Measurements from ENCODE around the gene ERFL.

The ERFL gene

DNA sequence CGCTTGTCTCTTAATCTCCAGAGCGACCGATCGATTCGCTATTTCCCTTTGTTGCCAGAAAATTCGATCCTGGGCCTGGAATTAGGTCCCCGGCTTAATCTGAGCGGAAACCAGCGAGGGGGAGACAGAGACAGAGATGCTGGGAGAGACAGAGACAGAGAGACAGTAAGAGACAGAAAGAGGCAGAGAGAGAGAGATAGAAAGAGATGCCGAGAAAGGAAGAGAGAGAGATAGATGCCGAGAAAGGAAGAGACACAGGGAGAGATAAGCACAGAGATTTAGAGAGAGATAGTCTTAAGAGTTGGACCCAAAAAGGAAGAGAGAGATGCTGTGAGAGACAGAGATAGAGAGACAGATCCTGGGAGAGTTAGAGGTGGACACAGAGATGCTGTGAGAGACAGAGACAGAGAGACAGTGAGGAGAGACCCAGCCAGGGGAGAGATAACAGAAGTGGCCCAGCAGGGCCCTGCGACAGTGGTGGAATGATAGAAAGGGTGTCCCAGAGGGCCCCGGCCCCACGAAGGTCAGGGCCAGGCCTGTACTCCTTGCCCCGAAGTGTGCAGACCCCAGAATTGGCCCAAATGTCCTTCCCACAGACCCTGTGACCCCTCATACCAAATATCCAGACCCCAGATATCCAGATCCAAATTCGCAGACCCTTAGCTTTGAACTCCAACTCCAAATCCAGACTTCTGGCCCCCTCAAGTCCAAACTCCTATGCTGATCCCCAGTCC is 1.3 kb downstream of the ERFL start:
- peaks cover 5% of the 10 kb centered on the region for H3K4me1 ChIP-seq (ENCODE audit: insufficient read depth, low read length)
- no peak overlapping the region for H3K9ac ChIP-seq (ENCODE audit: low read depth, low read length)
- H3K36me3 ChIP-seq (ENCODE audit: insufficient read depth, low read length), result no peaks in the 10 kb centered on the region
- H3K9me3 ChIP-seq (ENCODE audit: control insufficient read depth, insufficient read depth, low read length), result no peaks in the 10 kb centered on the region

DNA sequence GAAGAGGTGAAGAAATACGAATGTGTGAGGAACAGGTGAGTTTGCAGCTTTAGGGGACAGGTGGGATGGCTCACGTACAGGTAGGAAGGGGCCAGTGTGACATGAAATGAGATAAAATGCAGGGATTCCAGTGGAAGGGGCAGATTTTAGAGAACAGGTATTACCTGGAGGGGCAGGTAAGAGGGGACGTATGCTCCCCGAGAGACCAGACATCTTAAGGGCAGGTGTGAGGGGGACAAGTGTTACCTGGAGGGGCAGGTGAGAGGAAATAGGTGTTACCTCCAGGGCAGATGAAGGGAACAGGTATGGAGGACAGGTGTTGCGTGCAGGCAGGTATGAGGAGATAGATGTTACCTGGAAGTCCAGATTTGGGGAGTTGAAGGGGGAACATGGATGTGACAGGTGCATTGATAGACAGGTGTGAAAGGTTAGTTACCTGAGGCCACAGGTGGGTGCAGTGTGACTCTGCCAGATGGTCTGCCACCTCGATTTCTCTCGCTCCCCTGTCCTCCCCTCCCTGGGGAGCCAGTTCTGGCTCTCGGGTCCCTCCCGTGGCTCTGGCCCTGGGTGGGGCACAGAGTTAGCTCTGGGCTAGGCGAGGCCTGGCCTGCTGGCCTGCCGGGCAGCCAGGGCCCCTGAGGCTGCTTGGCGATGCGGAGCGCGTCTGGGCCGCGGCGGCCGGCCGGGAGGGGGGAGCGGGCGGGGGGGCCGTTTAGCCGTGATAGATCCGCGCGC is 2.1 kb downstream of the ERFL start:
- Histone ChIP-seq H3K9ac (ENCODE audit: low read depth, low read length) (no peak overlapping the region), H3K9me3 (ENCODE audit: control insufficient read depth, insufficient read depth, low read length) (no peaks in the 10 kb centered on the region), H3K36me3 (ENCODE audit: insufficient read depth, low read length) (no peaks in the 10 kb centered on the region), H3K4me1 (ENCODE audit: insufficient read depth, low read length) (no peaks in the 10 kb centered on the region)

DNA sequence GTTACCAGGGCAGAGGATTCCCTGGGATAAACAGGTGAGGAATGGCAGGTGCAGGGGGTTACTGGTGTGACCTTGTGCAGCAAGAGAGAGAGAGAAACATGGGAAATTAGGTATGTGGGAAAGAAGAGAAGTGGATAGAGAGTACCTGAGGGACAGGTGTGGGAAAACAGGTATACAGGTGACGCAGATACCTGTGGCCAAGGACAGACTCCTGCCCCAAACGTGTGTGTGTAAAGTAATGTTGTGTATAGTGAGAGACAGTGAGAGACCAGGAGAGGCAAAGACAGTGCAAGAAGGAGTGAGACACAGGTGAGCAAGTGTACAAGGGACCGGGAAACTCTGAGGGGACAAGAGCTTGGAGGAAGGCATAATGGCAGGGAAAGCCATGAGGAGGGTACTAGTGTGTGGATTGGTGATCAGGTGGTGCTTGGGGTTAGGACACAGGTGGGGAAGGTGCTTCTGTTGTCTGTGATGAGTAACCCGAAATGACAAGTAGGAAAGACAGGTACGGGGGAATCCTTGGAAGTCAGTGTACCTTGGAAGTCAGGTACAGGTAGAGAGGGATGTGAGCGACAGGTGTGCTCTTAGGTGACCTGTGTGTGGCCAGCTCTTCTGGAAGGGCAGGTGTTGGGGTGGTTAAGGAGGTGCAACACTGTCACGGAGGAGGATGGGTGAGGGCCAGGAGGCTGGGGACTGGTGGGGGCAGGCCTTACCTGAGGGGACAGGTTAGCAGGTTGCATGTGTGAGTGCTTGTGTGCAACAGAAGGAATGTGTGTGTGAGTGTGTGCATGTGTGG is 2.8 kb downstream of the ERFL start:
- H3K36me3 ChIP-seq (ENCODE audit: insufficient read depth, low read length), result no peaks in the 10 kb centered on the region
- no peak overlapping the region for H3K9ac ChIP-seq (ENCODE audit: low read depth, low read length)
- H3K4me1 ChIP-seq (ENCODE audit: insufficient read depth, low read length), result no peaks in the 10 kb centered on the region
- no peaks in the 10 kb centered on the region for H3K9me3 ChIP-seq (ENCODE audit: control insufficient read depth, insufficient read depth, low read length)

DNA sequence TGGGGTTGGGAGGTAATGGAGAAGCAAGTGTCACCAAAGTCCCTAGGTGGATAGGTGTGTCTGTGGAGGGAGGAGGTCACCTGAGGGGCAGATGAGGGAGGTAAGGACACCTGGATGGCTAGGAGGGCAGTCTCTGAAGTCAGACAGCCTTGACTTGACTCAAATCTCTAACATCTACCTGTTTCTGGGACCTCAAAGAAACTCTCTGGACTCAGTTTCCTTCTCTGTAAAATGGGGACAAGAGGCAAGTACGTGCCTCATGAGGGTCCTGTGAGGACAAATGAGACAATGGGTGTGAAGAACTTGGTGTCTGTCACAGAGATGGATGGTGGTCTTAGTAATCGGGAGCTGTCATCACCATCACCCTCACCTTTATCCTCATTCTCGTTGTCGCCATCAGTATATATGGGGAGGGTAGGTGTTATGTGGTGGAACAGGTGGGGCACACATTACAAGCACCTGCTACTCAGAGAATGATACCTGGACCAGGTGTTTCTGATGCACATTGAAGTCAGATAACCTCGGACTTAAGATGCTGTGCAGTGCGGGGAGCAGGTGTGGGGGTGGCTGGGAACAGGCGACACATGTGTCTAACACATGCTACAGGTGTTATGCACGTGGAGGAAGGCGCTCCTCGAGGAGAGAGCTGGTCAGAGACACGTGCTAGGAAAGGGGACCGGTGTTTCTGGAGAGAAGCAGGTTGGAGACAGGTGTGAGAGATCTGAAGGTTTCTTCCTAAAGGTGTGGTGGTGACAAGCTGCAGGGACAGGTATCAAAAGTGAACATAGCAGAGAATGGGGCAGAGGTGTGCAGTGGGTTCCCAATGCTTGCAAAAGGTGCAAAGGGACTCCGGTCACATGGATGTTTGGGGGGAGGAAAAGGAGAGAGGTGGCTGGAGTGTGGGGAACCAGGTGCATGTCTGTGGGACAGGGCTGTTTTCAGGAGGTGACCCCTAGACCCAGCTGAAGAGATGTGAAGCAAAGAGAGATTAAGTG is 3.8 kb downstream of the ERFL start:
- Histone ChIP-seq H3K36me3 (ENCODE audit: insufficient read depth, low read length) (no peaks in the 10 kb centered on the region), H3K4me1 (ENCODE audit: insufficient read depth, low read length) (no peaks in the 10 kb centered on the region), H3K9ac (ENCODE audit: low read depth, low read length) (no peak overlapping the region), H3K9me3 (ENCODE audit: control insufficient read depth, insufficient read depth, low read length) (no peaks in the 10 kb centered on the region)

DNA sequence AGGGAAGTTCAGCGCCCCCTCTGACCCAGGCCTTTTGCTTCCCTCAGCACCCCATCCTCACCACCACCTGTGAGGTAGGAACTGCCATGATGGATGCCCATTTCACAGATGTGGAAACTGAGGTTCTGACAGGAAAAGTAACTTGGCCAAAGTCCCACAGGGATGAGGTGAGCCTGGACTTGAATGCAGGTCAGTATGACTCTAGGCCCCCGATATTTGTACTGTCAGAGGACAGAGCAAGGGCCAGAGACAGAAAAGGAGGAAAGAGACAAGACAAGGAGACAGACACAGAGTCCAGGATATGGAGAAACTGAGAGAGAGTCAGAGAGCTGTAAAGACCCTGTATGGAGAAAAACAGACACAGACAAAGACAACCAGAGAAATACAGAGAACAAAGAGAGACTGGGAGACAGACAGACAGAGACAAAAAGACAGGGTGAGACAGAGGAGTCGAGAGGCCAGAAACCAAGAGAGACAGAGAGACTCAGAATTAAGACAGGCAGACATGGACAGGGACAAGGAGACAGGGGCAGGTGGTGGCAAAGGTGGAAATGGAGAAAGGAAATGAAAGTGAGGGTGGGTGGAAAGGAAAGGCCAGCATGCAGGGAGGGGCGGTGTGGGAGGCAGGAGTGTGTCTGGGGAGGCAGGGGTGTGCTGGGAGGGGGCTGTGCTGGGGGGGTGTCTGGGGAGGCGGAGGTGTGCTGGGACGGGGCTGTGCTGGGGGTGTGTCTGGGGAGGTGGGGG is 5.0 kb downstream of the ERFL start:
- Histone ChIP-seq H3K36me3 (ENCODE audit: insufficient read depth, low read length) (no peaks in the 10 kb centered on the region), H3K9me3 (ENCODE audit: control insufficient read depth, insufficient read depth, low read length) (no peaks in the 10 kb centered on the region), H3K9ac (ENCODE audit: low read depth, low read length) (no peak overlapping the region), H3K4me1 (ENCODE audit: insufficient read depth, low read length) (no peaks in the 10 kb centered on the region)

DNA sequence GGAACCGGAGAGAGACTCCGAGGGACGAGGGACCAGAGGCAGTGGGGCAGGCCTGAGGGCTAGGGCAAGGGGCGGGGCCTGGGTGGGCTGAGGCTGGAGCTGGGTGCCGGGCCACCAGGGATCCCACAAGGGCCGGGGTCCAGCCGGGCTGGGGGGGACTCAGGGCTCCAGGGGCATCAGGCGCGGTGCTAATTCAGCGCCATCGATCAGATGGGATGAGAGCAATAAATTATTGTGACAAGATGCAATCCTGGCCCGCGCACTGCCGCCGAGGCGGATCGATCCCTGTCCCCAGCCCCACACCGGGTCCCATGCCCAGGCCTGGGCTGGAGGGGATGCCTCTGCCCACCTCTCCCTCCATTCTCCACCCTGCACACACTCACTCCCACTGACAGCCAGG is 5.7 kb downstream of the ERFL start:
- H3K4me1 ChIP-seq (ENCODE audit: insufficient read depth, low read length), result no peaks in the 10 kb centered on the region
- H3K36me3 ChIP-seq (ENCODE audit: insufficient read depth, low read length), result no peaks in the 10 kb centered on the region
- no peaks in the 10 kb centered on the region for H3K9me3 ChIP-seq (ENCODE audit: control insufficient read depth, insufficient read depth, low read length)
- no peak overlapping the region for H3K9ac ChIP-seq (ENCODE audit: low read depth, low read length)

DNA sequence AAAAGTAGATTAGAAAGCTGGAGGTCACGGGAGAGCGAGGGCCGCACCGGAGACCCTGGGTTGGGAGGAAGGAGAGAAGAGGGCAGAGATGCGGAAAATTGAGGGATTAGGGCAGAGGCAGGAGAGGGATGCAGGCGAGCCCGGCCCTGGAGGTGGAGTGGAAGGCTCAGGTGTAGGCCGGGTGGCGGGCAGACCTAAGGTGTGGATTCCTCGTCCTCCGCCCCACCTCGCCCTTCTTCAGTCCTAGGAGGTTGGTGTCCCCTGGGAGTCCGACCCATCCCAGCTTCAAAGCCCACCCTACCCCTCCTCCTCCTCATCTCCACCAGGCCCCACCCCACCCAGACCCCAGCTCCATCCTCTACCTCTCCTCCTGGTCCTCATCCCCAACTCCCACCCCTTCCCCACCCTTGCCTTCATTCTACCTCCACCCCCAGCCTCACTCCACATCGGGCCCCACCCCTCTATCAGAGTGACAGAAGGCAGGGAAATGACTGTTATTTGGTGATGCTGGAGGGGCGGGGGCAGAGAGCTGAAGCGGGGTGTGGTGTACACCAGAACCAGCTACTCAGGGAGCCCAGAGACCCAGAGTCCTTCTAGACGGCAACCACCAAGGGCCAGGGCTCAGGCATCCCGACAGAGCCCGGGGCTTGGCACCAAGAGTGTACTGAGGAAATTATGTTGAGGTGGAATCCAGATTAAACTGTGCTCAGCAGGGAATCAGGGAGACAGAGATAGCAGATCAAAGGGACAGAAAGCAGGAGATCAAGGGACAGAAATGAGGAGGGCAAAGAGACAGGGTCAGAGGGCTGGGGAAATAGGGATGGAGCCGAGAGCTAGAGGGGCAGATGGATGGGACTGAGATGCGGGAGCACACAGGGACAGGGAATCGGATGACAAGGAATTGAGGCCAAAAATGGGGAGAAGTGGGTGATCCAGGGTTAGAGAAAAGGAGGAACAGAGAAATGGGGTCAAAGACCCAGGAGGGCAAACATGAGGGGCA is 6.4 kb downstream of the ERFL start:
- Histone ChIP-seq H3K9ac (ENCODE audit: low read depth, low read length) (no peak overlapping the region), H3K4me1 (ENCODE audit: insufficient read depth, low read length) (no peaks in the 10 kb centered on the region), H3K9me3 (ENCODE audit: control insufficient read depth, insufficient read depth, low read length) (no peaks in the 10 kb centered on the region), H3K36me3 (ENCODE audit: insufficient read depth, low read length) (no peaks in the 10 kb centered on the region)

DNA sequence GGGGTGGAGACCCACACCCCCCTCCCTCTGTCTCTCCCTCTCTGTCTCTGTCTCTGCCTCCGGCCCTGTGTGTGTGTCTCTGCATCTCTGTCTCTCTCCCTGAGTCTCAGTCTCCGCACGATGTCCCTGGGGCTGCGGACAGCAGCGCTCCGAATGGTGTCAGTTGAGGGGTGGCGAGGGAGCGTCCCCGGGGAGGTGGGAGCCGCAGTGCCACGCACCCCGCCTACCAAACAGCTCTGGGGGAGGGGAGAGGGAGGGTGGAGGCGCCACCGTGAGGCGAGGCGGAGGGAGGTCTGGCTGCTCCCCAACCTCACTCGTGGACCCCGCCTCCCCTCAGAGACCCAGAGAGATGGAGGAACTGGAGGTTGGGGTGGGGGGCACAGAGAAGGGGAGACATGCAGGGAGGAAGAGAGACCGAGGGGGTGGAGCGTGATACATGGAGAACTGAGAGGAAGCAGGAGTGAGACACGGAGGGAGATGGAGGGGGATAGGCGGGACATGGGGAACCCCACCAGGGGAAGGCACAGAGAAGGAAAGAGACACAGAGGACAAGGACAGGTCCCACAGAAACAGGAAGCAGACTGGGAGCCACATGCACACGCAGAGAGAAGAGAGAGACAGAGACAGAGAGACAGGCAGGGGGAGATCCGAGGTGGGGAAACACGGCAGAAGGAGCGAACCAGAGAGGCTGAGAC is 7.2 kb downstream of the ERFL start:
- H3K4me1 ChIP-seq (ENCODE audit: insufficient read depth, low read length), result no peaks in the 10 kb centered on the region
- H3K9me3 ChIP-seq (ENCODE audit: control insufficient read depth, insufficient read depth, low read length), result no peaks in the 10 kb centered on the region
- H3K9ac ChIP-seq (ENCODE audit: low read depth, low read length), result no peak overlapping the region
- H3K36me3 ChIP-seq (ENCODE audit: insufficient read depth, low read length), result no peaks in the 10 kb centered on the region

DNA sequence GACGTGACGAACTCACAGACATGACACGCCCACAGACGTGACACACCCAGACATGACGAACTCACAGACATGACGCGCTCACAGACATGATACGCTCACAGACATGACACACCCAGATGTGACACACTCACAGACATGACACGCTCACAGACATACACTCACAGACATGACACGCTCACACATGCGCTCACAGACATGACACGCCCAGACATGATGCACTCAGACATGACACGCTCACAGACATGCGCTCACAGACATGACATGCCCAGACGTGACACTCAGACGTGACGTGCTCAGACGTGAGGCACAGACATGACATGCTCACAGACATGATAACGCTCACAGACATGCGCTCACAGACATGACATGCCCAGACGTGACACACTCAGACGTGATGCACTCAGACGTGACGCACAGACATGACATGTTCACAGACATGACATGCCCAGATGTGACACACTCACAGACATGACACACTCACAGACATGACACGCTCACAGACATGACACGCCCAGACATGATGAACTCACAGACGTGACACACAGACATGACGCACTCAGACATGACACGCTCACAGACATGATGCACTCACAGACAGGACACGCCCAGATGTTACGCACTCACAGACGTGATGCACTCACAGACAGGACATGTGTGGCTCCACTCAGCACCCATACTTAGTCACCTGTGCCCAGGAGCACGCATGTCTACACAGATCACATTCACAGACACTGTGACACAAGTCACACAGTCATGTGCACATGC is 8.1 kb downstream of the ERFL start:
- Histone ChIP-seq H3K36me3 (ENCODE audit: insufficient read depth, low read length) (no peaks in the 10 kb centered on the region), H3K9me3 (ENCODE audit: control insufficient read depth, insufficient read depth, low read length) (no peaks in the 10 kb centered on the region), H3K9ac (ENCODE audit: low read depth, low read length) (no peak overlapping the region), H3K4me1 (ENCODE audit: insufficient read depth, low read length) (no peaks in the 10 kb centered on the region)

DNA sequence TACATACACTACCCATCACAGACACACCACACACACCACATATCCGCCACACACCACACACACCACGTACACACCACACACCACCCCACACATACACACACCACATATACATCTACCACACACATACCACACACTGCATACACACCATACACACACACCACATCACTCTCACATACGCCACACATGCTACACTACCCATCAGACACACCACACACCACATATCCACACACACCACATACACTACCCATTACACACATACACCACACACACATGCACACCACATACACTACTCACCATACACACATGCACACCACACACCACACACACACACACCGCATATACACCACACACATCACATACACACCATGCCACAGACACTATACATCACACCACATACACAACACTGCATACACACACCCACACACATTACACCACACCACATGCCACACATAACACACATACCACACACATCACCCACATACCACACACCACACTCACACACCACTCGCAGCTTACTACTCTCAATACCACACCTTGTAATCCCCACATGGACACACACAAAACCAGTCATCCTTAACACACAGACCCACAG is 9.5 kb downstream of the ERFL start:
- Histone ChIP-seq H3K36me3 (ENCODE audit: insufficient read depth, low read length) (no peaks in the 10 kb centered on the region), H3K9me3 (ENCODE audit: control insufficient read depth, insufficient read depth, low read length) (no peaks in the 10 kb centered on the region), H3K9ac (ENCODE audit: low read depth, low read length) (no peak overlapping the region), H3K4me1 (ENCODE audit: insufficient read depth, low read length) (no peaks in the 10 kb centered on the region; the same call in 1 of the 2 replicates)

DNA sequence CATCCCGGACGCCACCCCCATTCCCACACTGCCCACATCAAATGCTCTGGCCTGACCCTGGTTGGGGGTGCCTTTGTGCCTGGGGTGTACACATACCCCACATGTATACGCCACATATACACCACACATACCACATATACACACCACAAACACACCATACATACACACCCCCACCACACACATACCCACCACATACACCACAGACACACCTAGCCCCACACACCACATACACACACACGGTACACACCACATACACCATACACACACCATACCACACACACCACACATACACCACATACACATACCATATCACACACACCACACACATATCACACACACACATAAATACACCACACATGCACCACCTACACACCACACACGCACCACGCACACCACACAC is 10.2 kb downstream of the ERFL start:
- no peak overlapping the region for H3K9ac ChIP-seq (ENCODE audit: low read depth, low read length)
- no peaks in the 10 kb centered on the region; the same call in 1 of the 2 replicates for H3K4me1 ChIP-seq (ENCODE audit: insufficient read depth, low read length)
- no peaks in the 10 kb centered on the region for H3K36me3 ChIP-seq (ENCODE audit: insufficient read depth, low read length)
- no peaks in the 10 kb centered on the region for H3K9me3 ChIP-seq (ENCODE audit: control insufficient read depth, insufficient read depth, low read length)
